ENCODE measurements around the gene BPIFB3.

Gene BPIFB3

GRCh38 chr20:33010674-33011449, 42.8 kb upstream of the BPIFB3 start:
- no peak for TF ChIP-seq PRDM2 (tag by site-specific recombination; IDR thresholded peaks at IDR 0.05; ENCODE audit: borderline replicate concordance)
- TF ChIP-seq ZNF558 (tag by site-specific recombination; IDR thresholded peaks at IDR 0.05), result no peak
- TF ChIP-seq, protein P1, sequence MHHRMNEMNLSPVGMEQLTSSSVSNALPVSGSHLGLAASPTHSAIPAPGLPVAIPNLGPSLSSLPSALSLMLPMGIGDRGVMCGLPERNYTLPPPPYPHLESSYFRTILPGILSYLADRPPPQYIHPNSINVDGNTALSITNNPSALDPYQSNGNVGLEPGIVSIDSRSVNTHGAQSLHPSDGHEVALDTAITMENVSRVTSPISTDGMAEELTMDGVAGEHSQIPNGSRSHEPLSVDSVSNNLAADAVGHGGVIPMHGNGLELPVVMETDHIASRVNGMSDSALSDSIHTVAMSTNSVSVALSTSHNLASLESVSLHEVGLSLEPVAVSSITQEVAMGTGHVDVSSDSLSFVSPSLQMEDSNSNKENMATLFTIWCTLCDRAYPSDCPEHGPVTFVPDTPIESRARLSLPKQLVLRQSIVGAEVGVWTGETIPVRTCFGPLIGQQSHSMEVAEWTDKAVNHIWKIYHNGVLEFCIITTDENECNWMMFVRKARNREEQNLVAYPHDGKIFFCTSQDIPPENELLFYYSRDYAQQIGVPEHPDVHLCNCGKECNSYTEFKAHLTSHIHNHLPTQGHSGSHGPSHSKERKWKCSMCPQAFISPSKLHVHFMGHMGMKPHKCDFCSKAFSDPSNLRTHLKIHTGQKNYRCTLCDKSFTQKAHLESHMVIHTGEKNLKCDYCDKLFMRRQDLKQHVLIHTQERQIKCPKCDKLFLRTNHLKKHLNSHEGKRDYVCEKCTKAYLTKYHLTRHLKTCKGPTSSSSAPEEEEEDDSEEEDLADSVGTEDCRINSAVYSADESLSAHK (tag by site-specific recombination; IDR thresholded peaks at IDR 0.05), result no peak
- no peak for TF ChIP-seq ZNF169 (tag by site-specific recombination; IDR thresholded peaks at IDR 0.05)
- POLR2A ChIA-PET, result no interaction called here
- no peak overlapping the region for H3K4me3 ChIP-seq (ENCODE audit: low read depth, low read length)
- H3K4me1 ChIP-seq (ENCODE audit: control insufficient read depth, insufficient read depth, low read length), result no peaks in the 10 kb centered on the region
- H3K27ac ChIP-seq (ENCODE audit: extremely low read depth, low read depth, low read length), result no peak overlapping the region
- CTCF ChIA-PET, result interaction anchor here (0.5 kb wide), 1 partner anchor 69 kb away, joined by 3 read pairs; no protein-coding TSS in a partner anchor
- no peaks in the 10 kb centered on the region for H3K9me3 ChIP-seq (ENCODE audit: control insufficient read depth, insufficient read depth, low read depth, low read length)
- H3K36me3 ChIP-seq (ENCODE audit: control insufficient read depth in 2 of 2, insufficient read depth in 1 of 2, low read length in 2 of 2), result no peaks in the 10 kb centered on the region

DNA sequence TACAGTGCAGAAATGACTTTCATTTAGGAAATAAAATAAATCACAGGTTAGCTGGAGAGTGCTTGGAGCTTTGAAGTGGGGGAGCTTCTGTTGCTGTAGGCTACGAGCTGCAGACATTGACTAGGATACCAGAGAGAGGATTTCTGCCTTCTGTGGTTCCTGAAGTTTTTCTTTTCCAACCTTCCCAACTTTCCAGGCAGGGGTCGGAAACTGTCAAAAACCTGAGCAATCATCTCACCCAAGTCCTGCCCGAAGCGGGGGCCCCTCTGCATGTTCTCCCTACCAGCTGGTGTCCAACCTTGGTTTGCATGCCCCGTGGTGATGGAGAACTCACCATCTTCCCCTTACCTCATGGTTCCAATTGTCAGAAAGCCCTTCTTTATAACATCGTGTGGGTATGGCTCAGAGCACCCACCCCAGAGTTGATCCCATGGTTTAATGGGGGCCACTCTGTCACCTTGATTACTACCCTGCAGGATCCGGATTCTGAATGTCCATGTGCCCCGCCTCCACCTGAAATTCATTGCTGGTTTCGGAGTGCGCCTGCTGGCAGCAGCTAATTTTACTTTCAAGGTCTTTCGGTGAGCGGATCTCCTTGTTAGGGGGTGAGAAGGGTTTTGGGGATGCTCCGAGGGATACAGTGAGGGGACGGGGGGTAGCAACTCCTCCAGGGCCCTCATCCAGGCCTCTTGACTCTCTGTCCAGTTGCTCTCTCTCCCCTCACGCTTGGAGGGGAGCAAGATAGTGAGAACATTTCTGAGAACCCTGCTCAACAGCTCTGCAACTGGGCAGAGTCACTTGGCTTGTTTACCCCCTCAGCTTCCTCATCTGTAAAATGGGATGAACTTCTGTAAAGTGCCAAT, 41.1 kb upstream of the BPIFB3 start:
- ChIA-PET POLR2A (no interaction called here), CTCF (interaction anchor here (0.5 kb wide), 1 partner anchor 138 kb away, joined by 3 read pairs; no protein-coding TSS in a partner anchor)
- TF ChIP-seq ZNF155 (tag by site-specific recombination; IDR thresholded peaks at IDR 0.05) (no peak), ZNF10 (tag by site-specific recombination; IDR thresholded peaks at IDR 0.05) (no peak), TCF7L2 (IDR thresholded peaks at IDR 0.05; ENCODE audit: borderline replicate concordance, low read depth, low read length) (no peak), ZNF76 (tag by site-specific recombination; IDR thresholded peaks at IDR 0.05; ENCODE audit: borderline replicate concordance, low read depth) (no peak), ZNF341 (tag by site-specific recombination; IDR thresholded peaks at IDR 0.05; ENCODE audit: low read depth) (no peak), YY1 (tag by site-specific recombination; IDR thresholded peaks at IDR 0.05) (no peak), GFI1B (tag by site-specific recombination; IDR thresholded peaks at IDR 0.05) (no peak), ZBTB8A (tag by site-specific recombination; IDR thresholded peaks at IDR 0.05) (no peak), ZNF280D (tag by site-specific recombination; IDR thresholded peaks at IDR 0.05) (no peak), ZNF701 (tag by site-specific recombination; IDR thresholded peaks at IDR 0.05) (no peak), ZNF510 (tag by site-specific recombination; IDR thresholded peaks at IDR 0.05; ENCODE audit: insufficient replicate concordance) (no peak), ZNF416 (tag by site-specific recombination; IDR thresholded peaks at IDR 0.05) (no peak), ZNF776 (tag by site-specific recombination; IDR thresholded peaks at IDR 0.05; ENCODE audit: borderline replicate concordance) (no peak), ZSCAN23 (tag by site-specific recombination; IDR thresholded peaks at IDR 0.05) (no peak), ZNF133 (tag by site-specific recombination; IDR thresholded peaks at IDR 0.05) (no peak)
- TF ChIP-seq, protein P2, sequence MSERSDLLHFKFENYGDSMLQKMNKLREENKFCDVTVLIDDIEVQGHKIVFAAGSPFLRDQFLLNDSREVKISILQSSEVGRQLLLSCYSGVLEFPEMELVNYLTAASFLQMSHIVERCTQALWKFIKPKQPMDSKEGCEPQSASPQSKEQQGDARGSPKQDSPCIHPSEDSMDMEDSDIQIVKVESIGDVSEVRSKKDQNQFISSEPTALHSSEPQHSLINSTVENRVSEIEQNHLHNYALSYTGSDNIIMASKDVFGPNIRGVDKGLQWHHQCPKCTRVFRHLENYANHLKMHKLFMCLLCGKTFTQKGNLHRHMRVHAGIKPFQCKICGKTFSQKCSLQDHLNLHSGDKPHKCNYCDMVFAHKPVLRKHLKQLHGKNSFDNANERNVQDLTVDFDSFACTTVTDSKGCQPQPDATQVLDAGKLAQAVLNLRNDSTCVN (tag by site-specific recombination; optimal IDR thresholded peaks at IDR 0.05), result no peak

More for the DNA sequence above, 41.1 kb upstream of the BPIFB3 start:
- Histone ChIP-seq H3K9me3 (ENCODE audit: control insufficient read depth, insufficient read depth, low read depth, low read length) (no peaks in the 10 kb centered on the region), H3K4me1 (ENCODE audit: control insufficient read depth, insufficient read depth, low read length) (no peaks in the 10 kb centered on the region), H3K36me3 (ENCODE audit: control insufficient read depth in 2 of 2, insufficient read depth in 1 of 2, low read length in 2 of 2) (no peaks in the 10 kb centered on the region), H3K27ac (ENCODE audit: extremely low read depth, low read depth, low read length) (no peak overlapping the region), H3K4me3 (ENCODE audit: low read depth, low read length) (no peak overlapping the region)

All from HEK293 (cell line).